GM23248 (cell line): Measurements from ENCODE around the gene PHYKPL.

ENCODE experiments used
- EZH2 ChIP-seq: fragments of 200-600 bp; sonication (generic); IDR thresholded peaks from 2 replicates; pipeline ENCODE4 v1.6.1; 2018; ENCODE audit warnings: antibody characterized with exemption, mild to moderate bottlenecking; ENCODE audit not compliant: insufficient read depth, poor library complexity, severe bottlenecking
- EZH2phosphoT487 ChIP-seq: fragments of 200-600 bp; sonication (generic); IDR thresholded peaks from 2 replicates; pipeline ENCODE4 v1.6.1; 2018; ENCODE audit warnings: antibody characterized with exemption, moderate library complexity, mild to moderate bottlenecking, low read depth; ENCODE audit not compliant: insufficient read depth

DNA sequence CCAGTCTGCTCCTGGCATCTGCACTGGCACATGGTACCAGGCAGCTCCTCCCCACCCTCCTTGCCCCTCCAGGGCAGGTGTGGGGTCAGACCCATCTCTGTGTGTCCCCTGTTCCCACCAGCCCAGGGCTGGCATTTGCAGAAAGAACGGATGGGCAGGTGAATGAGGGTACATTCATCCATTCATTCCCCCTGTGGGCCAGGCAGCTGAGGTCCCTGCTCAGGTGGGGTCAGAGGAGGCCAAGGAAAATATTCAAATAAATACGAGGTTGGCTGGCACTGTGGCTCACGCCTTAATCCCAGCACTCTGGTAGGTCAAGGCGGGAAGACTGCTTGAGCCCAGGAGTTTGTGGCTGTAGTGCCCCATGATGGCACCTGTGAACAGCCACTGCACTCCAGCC is 25.0 kb upstream of the PHYKPL start:
- TF ChIP-seq EZH2 (no peak), EZH2phosphoT487 (no peak)
